GM18508 (cell line): ENCODE results near the gene CDIP1.

Experiments used
- ATAC-seq: cut with Tn5 transposase; IDR thresholded peaks from one replicate; pipeline ENCODE4 v1.9.1; 2021; ENCODE audit warnings: moderate number of reproducible peaks; ENCODE audit not compliant: insufficient read depth, unreplicated experiment

The CDIP1 gene

GRCh38 chr16:4517812-4518680, 20.5 kb downstream of the CDIP1 start:
- no peak for ATAC-seq

- no peak for ATAC-seq
Observed at GRCh38 chr16:4515611-4516233, 22.9 kb downstream of the CDIP1 start.

GRCh38 chr16:4514606-4515005, 24.0 kb downstream of the CDIP1 start:
- no peak for ATAC-seq

- no peak for ATAC-seq
Observed at GRCh38 chr16:4513881-4514280, 24.7 kb downstream of the CDIP1 start.

GRCh38 chr16:4513086-4513860, 25.3 kb downstream of the CDIP1 start:
- ATAC-seq, result no peak

GRCh38 chr16:4512473-4512872, 26.1 kb downstream of the CDIP1 start:
- no peak for ATAC-seq

- ATAC-seq, result no peak
Observed at GRCh38 chr16:4511441-4512082, 27.0 kb downstream of the CDIP1 start.

- ATAC-seq, result no peak
Observed at GRCh38 chr16:4510747-4511426, 27.7 kb downstream of the CDIP1 start.

- ATAC-seq, result no peak
Observed at GRCh38 chr16:4510131-4510530, 28.4 kb downstream of the CDIP1 start.

GRCh38 chr16:4509420-4509819, 29.2 kb downstream of the CDIP1 start:
- no peak for ATAC-seq

GRCh38 chr16:4508806-4509205, 29.8 kb downstream of the CDIP1 start:
- ATAC-seq, result no peak

GRCh38 chr16:4507588-4508345, 30.8 kb downstream of the CDIP1 start:
- no peak for ATAC-seq

GRCh38 chr16:4506450-4506849, 32.1 kb downstream of the CDIP1 start:
- ATAC-seq, result no peak

- no peak for ATAC-seq
Observed at GRCh38 chr16:4505356-4506147, 33.0 kb downstream of the CDIP1 start.

GRCh38 chr16:4501071-4501478, 37.5 kb downstream of the CDIP1 start:
- ATAC-seq, result no peak

- ATAC-seq, result no peak
Observed at GRCh38 chr16:4500272-4500671, 38.3 kb downstream of the CDIP1 start.

- ATAC-seq, result no peak
Observed at GRCh38 chr16:4499196-4499555, 39.4 kb downstream of the CDIP1 start.

- ATAC-seq, result no peak
Observed at GRCh38 chr16:4498546-4499195, 39.9 kb downstream of the CDIP1 start.
